ENCODE data around the gene MICAL2. TPM values are rescaled to one million over a fixed set of nuclear protein-coding genes. Genes with fewer than 3 reads are reported as not detected.

MICAL2 gene
- total and polyA plus RNA-seq, 2 of the 8 experiments (the other 6 are each of a cell fraction or from before 2014, with no cell fraction given), result 1.3 to 4.1 TPM

GRCh38 chr11:12249590-12250260 lies 139.3 kb downstream of the MICAL2 start:
- Histone ChIP-seq H4K5ac (ENCODE audit: insufficient read length, low read depth, low read length) (no peak overlapping the region), H3K4me3 (ENCODE audit: extremely low read depth in 1 of 4, insufficient read depth in 2 of 4, low read depth in 3 of 4, low read length in 4 of 4) (no peak overlapping the region), H2AFZ (ENCODE audit: low read length) (no peak overlapping the region), H3K23me2 (ENCODE audit: low read depth, low read length) (no peaks in the 10 kb centered on the region), H4K20me1 (replicated peaks in 1 of 2; ENCODE audit: control insufficient read depth in 1 of 2, insufficient read depth in 2 of 2, low read length in 2 of 2) (no peaks in the 10 kb centered on the region), H3K9me3 (ENCODE audit: insufficient read depth in 2 of 2, low read depth in 1 of 2, low read length in 1 of 2) (no peaks in the 10 kb centered on the region), H2BK12ac (ENCODE audit: low read depth, low read length) (peak overlapping the region; percentile 85; the same call in 1 of the 2 replicates), H3K27me3 (replicated peaks in 1 of 4; ENCODE audit: control insufficient read depth in 3 of 4, extremely low read depth in 1 of 4, insufficient read depth in 3 of 4, low read length in 3 of 4) (0 out of 7 replicates have a peak, but pooled peaks cover 0 to 2% (median 0%) of the 10 kb centered on the region in 4 experiments), H3K79me2 (ENCODE audit: control insufficient read depth in 1 of 2, insufficient read depth in 2 of 2, low read length in 2 of 2) (no peaks in the 10 kb centered on the region), H4K8ac (ENCODE audit: extremely low read depth, insufficient read depth, low read length) (no peak overlapping the region; the same call in 1 of the 2 replicates), H3K4me1 (replicated peaks in 1 of 4; ENCODE audit: control insufficient read depth in 3 of 4, insufficient read depth in 4 of 4, low read length in 3 of 4) (peaks cover 5 to 17% (median 12%) of the 10 kb centered on the region in 4 experiments; a peak in 5 of 7 replicates), H3K18ac (ENCODE audit: extremely low read depth, low read length) (no peak overlapping the region), H3K27ac (ENCODE audit: low read depth, low read length) (no peak overlapping the region), H3K56ac (replicated peaks; ENCODE audit: insufficient read length, low read depth, low read length) (no peak overlapping the region), H3K36me3 (ENCODE audit: control insufficient read depth in 2 of 4, insufficient read depth in 4 of 4, low read length in 3 of 4) (no peaks in the 10 kb centered on the region), H3K4ac (replicated peaks; ENCODE audit: insufficient read length, low read depth, low read length) (peak overlapping the region; percentile 23), H2BK5ac (ENCODE audit: low read depth, low read length) (no peak overlapping the region; the same call in 1 of the 2 replicates), H2BK120ac (replicated peaks; ENCODE audit: low read depth, low read length) (no peak overlapping the region), H3K79me1 (ENCODE audit: low read depth, low read length) (no peaks in the 10 kb centered on the region), H3K4me2 (ENCODE audit: insufficient read depth in 1 of 2, low read depth in 2 of 2, low read length in 2 of 2) (no peak overlapping the region), H3K9ac (replicated peaks in 1 of 4; ENCODE audit: extremely low read depth in 1 of 4, low read depth in 3 of 4, low read length in 3 of 4) (no peak overlapping the region), H2BK15ac (ENCODE audit: low read length) (no peak overlapping the region; the same call in 1 of the 2 replicates), H2AK5ac (ENCODE audit: low read depth, low read length) (peak overlapping the region; percentile 28; the same call in 1 of the 2 replicates), H3K23ac (ENCODE audit: insufficient read length) (no peak overlapping the region), H2BK20ac (ENCODE audit: low read length) (peak overlapping the region; percentile 40; the same call in 1 of the 2 replicates), H3K14ac (ENCODE audit: insufficient read length) (no peak overlapping the region), H4K91ac (replicated peaks; ENCODE audit: insufficient read length, low read length) (peak overlapping the region; percentile 67)
- 89% methylated on average over 20 of the region's 20 CpGs; no CpG with 5 or more reads in 1 of the 2 experiments for WGBS, 2 experiments (ENCODE audit: extremely low coverage in 1 of 2, insufficient coverage in 1 of 2, insufficient read length in 1 of 2, insufficient replicate concordance in 2 of 2, low coverage in 1 of 2, low lambda C conversion rate in 2 of 2, missing lambda C conversion rate in 1 of 2)
- ChIA-PET CTCF (ENCODE audit: partially characterized antibody) (interaction anchor here (1.1 to 2.5 kb wide), 6 partner anchors 12 to 192 kb away, joined by 3 to 13 read pairs (median 4); no protein-coding TSS in a partner anchor), POLR2A (ENCODE audit: partially characterized antibody) (interaction anchor here (1.2 kb wide), 1 partner anchor 10 kb away, joined by 3 read pairs; no protein-coding TSS in a partner anchor)
- DNase-seq (ENCODE audit: low read depth in 1 of 2, low spot score in 2 of 2) (no peak), FAIRE-seq (no peak)
- TF ChIP-seq ATF3 (IDR thresholded peaks at IDR 0.05; ENCODE audit: insufficient read depth, low read depth, low read length), result no peak

All from H1 (cell line).